Cortex of kidney (tissue), 1 donor: ENCODE data around the gene DNAAF8.

Experiments used
- DNase-seq: peaks from one replicate; lab custom pipeline; 2025; lab: John Stamatoyannopoulos, UW

Gene DNAAF8

DNA sequence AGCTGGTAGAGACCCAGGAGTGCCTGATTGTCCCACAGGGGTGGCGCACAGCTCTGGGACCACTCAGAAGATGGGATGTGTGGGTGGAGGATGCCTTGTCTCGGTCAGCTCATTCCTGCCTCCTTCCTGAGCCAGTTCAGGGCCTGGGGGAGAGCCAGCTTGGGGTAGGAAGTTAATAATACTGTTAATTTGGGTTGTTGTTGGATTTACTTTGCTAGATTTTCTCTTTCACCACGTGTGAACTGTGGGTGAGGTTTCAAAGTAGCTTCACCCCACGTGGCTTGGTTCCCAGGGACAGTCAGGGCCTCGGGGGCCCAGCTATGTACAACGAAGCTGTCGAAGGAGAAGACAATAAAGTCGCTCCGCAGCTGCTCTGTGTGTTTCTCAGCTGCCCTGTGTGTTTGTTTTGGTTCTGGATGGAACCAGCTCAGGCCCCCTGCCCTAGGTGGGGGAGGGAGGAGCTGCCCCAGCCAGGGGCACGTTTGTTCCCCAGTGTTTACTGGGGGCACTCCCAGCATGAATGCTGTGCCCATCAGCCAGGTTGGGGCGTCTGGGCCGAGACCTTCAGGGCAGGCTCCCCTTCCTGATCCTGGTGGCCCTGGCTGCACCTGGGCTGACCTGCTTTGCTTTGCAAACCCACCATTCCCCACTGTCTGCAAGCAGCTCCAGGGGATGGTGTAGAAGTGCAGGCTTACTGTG, 38.7 kb upstream of the DNAAF8 start:
- no peak for DNase-seq

DNA sequence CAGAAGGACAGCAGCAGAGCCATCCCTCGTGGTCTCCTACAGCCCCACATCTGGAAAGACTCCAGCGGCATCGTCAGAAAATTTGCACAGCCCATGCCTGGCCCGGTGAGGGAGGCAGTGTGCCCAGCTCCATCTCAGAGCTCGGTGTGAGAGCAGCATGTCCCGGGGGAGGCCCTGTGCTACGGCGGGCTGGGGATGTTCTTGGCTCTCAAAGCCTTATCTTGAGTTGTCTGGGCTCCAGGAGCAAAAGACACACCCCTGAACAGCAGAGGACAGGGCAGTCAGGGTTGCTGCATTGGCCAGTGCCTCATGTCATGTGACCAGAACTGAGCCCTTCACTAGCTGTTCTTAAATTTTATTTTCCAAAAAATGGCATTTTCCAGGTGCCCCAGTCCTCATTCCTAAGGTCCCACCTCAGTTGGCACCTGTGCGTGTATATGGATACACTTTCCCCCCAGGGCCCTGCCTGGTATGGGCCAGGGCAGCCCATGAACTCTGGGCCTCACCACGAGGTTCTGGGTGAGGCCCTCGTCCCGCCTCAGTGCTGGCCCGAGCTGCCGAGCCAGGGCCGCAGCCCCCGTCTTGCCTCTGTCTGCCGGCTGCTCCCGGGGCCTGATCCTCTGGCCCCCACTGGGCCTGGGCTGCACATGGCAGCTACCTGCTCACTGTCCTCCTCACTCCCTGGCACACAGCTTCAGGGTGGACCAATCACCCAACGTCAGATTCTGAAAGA, 38.0 kb upstream of the DNAAF8 start:
- no peak for DNase-seq

DNA sequence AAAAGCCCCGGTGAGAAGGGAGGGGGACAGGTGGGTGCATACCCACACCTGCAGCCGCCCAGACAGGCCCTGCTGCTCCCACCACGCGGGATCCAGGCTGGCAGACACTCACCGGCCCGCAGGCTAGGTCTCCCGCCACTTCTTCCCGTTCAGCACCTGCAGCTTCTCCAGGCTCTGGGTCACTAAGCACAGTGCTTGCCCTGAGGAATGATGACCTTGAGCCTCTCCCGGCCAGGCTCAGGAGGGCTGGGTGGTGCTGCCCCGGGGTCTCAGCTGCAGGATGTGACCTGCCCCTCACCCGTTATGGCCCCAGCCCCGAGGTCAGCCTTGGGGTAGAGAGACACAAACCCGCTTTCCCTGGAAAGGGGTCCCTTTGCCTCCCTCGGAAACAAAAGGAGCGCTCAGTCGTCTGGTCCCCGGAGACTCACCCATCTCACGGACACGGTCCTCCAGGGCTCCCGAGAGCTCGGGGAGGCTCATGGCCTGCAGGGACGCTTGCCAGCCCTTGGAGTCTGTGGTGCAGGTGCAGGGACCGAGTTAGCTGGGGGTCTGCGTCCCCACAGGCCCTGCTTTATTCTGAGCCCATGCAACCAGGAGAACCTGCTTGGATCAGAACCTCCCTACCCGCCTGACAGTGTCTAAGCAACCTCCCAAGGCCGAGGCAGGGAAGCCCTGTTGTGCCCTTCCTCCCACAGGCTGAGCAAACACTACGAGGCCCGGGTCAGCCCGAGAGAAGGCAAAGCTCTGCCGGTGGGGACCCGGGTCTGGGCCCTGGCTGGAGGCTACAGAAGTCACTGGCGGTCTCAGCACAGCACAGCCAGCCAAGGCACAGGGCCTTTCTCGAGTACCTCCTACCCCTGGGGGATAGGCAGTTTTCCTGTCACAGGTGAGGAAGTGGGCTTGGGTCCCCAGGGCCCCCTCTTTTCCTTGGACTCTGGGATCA, 37.2 kb upstream of the DNAAF8 start:
- DNase-seq = no peak

DNA sequence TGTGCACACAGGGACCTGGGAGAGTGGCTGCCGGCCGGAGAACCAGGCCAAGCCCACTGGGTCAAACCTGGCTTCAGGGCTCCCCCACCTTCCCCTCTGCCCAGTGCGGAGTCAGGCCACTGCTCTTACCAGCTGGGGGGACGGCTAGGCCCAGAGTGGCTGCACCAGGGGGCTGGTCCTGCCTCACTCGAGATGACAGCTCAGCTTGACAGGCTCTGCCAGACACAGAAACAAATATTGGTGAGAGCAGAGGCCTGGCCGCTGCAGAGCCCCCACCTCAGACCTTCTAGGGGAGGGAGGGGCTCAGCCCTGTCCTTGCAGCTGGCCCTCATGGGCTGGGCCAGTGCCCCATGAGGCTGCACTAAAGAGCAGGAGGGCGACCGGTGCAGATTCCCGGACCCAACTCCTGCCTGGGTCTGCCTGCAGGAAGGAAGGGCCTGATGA, 36.5 kb upstream of the DNAAF8 start:
- no peak for DNase-seq

GRCh38 chr16:4698321-4699045, 35.9 kb upstream of the DNAAF8 start:
- no peak for DNase-seq

GRCh38 chr16:4699046-4699556, 35.2 kb upstream of the DNAAF8 start:
- DNase-seq = no peak

- DNase-seq = no peak
Observed at GRCh38 chr16:4700380-4700996, 33.8 kb upstream of the DNAAF8 start.

DNA sequence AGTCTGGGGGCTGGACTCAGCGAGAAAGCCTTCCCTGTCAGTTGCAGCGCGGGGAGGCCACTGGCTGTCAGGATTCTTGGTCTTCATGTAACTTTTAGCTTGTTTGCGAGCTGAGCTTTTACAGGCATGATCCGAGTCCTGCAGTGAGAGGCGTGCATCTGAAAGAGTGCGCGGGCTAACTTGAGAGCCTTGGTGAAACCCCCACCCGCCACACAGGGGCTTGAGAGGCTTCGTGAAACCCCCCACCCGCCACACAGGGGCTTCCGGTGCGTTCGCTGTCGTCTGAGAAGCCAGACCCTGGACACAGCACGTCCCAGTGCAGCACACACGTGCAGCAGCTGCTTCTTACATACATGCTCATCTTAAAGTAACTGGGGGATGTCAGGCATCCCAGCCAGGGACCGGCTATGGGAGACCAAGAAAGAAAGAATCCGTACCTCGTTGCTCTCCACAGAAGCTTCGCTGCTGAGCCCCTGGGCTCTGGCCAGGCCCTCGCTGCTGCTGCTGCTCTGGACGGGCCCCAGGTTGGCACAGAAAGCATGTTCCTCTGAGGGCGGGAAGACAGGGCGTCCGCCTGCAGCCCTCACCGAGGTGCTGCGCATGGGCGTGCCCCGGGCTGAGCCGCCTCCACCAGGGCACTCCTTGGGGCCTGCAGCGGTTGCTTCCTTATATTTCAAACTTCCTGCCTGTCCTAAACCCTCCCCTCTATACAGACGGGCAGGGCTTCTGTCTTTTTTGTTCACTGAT, 33.2 kb upstream of the DNAAF8 start:
- DNase-seq = no peak

DNA sequence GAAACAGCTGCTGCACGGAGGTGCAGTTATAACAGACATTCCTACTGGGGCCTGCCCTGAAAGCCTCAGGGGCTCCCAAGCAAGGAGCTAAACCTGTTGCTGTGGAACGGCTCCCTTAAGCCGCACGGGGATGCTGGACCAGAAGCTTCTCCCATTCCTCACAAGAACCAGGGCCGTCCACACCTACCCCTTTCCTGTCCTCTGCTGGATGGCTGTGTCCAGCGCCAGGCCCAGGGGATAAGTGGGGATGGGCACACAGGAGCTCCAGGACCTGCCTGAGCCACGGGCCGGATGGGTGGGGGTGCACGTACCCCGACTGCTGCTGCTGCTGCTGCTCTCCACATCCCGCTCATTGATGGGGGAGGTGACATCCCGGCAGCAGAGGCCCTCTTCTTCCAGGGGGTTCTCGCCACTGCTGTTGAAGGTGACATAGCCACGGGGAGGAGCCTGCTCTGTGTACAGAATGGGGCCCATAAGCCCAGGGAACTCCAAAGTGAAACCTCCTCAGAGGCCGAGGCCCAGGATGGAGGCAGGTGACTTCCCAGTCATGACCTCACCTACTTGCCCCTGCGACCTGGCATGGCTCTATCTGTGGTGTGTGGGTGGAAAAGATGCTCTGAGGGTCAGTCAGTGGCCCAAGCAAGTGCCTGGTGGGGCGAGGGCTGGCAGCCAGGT, 32.4 kb upstream of the DNAAF8 start:
- DNase-seq = no peak

DNA sequence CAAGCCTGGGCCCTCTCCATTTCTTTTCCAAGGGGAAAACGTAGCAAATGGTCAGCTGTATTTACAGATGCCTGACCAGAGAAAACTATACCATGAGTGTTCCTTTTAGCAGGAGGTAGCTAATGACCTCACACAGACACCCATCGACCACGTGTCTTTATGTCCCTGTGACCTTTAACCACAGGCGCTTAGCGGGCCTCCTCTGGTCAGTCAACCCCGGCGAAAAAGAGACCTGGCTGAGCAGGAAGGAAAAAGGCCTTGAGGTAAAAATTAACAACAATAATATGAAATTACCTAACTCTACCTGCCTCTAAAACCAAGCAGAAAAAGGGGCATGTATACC, 31.9 kb upstream of the DNAAF8 start:
- no peak for DNase-seq

DNA sequence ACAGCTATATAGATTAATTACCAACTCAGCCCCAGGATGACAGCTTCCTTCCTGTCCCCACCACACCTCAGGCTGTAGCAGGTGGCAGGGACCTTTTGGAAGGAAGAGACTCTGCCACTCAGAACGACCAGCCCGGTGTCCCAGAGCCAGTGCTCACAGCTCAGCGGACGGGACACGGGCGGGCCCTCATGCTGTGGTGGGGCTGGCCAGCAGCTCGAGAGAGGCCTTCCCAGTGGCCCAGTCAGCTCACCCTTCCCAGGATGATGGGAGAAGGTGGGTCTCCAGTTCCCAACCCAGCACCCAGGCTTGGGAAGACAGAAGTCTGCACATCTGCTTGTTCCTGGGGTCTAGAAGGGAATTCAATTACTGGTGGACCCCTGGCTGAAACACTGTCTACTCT, 30.4 kb upstream of the DNAAF8 start:
- no peak for DNase-seq

GRCh38 chr16:4704491-4704890, 29.8 kb upstream of the DNAAF8 start:
- no peak for DNase-seq

GRCh38 chr16:4704913-4705312, 29.4 kb upstream of the DNAAF8 start:
- no peak for DNase-seq

DNA sequence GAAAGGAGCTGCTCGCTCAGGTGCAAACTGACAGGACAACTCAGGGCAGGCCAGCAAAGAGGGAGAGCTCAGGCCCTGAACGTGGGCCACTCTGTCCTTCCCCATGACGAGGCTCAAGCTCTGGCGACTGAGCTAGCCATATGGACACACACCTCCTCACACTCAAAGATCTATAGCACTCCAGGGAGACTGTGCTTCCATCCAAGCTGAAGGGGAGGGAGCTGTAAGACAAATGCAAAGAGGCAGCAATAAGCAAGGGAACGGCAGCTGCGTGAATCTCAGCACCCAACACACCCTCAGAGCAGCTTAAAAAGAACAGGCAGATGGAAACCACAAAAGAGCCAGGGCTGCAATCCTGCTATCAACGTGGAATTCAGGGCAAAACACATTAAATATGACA, 27.5 kb upstream of the DNAAF8 start:
- no peak for DNase-seq

- DNase-seq = no peak
Observed at GRCh38 chr16:4709481-4709880, 24.9 kb upstream of the DNAAF8 start.

DNA sequence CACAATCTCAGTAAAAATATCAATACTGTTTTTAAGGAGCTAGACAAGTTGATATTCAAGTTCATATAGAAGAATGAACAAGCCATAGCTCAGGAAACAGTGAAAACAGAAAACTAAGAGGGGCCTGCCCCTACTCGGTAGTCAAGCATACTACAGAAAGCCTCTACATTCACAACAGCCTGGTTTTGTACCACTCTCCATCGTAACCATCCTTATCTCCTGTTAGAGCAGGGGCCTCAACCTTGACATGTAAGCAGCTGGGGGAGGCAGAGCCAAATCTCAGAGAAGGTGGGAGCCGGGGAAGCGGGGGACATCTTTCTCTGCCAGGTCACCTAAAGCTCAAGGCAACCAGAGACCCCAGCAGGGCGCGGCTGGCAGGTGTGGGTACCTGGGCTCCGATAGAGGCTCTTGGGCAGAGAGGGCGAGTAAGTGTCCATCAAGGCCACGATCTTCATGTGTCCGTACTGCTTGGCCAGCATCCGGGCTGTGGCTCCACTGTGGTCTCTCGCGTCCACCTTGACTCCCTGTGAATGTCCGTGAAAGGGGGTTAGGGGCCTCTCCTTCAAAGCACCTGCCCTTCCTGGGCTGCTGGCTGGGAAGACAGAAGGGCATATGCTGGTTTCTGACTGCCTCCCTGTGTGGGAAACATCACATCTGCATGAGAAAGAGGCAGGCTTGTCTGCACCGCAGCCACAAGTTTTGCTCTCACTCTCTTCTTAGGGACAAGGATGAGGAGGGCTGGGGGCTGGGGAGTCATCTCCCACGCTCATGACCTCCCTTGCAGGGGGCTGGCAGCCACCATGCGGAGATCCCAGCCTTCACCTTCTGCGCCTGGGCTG, 20.5 kb upstream of the DNAAF8 start:
- DNase-seq = no peak

DNA sequence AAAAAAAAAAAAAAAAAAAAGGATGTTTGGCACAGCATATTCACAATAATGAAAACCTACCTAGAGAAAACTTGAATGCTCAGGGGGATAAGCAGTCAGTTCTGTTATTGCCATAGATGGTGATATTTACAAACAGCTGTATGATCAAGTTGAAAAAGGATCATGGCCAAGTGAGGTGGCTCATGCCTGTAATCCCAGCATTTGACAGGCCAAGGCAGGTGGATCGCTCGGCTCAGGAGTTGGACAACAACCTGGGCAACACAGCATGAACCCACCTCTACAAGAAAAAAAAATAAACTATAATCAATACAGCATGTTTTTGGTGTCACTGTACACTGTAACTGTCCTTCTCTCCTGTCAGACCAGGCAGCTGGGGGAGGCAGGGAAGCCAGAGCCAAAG, 19.3 kb upstream of the DNAAF8 start:
- no peak for DNase-seq

DNA sequence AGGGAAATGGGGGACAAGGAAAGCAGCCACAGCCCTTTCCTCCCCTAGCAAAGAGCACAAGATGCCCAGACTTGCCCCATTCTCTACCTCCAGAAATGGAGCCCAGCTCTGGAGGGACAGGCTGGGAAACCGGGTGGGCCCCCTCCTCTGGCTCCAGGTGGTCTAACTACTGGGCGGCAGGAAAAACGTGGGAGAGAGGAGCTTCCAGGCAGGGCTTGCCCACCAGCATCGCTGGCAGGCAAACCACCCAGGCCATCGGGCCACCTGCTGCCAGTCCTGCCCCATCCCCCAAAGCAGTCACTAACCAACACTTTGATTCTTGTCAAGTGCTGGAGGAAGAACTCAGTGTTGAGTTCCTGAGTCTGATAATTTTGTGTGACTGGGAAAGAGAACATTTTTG, 15.9 kb upstream of the DNAAF8 start:
- no peak for DNase-seq
